Measurements from ENCODE around the gene KIF5C.

DNA sequence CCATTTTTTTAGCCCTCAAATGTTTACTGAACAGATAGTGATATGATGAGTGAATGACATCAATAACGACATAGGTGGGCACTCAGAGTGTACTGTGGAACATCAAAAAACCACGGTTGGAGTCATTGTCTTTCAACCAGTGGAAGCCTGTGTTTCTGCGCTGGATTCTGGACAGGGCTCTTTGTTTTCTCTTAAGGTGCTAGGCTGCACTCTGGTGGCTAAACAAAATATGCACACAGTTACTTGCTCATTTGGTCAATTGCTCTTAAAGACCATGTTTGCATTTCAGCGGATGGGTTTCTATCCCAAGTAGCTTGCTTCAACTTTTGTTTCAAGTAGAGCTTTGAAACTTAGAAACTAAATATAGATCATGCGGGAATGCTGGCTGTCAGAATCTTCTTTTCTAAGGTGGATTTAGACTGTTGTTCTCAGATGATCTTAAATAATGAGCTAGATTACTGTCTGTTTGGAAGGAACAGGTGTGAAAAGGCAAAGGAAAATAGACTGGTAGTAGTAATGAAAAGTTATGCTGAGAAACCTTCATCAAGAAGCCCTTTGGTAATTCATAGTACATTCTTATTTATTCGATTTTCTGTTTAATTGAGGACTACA is 115.0 kb downstream of the KIF5C start:
- TF ChIP-seq EP300 (IDR thresholded peaks at IDR 0.05; ENCODE audit: low read depth) (no peak), POLR2A (IDR thresholded peaks at IDR 0.05) (no peak)
- TF ChIP-seq, protein P1, sequence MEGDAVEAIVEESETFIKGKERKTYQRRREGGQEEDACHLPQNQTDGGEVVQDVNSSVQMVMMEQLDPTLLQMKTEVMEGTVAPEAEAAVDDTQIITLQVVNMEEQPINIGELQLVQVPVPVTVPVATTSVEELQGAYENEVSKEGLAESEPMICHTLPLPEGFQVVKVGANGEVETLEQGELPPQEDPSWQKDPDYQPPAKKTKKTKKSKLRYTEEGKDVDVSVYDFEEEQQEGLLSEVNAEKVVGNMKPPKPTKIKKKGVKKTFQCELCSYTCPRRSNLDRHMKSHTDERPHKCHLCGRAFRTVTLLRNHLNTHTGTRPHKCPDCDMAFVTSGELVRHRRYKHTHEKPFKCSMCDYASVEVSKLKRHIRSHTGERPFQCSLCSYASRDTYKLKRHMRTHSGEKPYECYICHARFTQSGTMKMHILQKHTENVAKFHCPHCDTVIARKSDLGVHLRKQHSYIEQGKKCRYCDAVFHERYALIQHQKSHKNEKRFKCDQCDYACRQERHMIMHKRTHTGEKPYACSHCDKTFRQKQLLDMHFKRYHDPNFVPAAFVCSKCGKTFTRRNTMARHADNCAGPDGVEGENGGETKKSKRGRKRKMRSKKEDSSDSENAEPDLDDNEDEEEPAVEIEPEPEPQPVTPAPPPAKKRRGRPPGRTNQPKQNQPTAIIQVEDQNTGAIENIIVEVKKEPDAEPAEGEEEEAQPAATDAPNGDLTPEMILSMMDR (IDR thresholded peaks at IDR 0.05), result peak; percentile 59 to 79 (median 65)
